Embryonic facial prominence (tissue), 1 donor: ENCODE measurements around the gene CTTNBP2NL.

ENCODE experiments used
- DNase-seq: peaks from one replicate; pipeline ENCODE4 v3.0.0-alpha.2; 2016; ENCODE audit errors: extremely low spot score

The CTTNBP2NL gene, protein sequence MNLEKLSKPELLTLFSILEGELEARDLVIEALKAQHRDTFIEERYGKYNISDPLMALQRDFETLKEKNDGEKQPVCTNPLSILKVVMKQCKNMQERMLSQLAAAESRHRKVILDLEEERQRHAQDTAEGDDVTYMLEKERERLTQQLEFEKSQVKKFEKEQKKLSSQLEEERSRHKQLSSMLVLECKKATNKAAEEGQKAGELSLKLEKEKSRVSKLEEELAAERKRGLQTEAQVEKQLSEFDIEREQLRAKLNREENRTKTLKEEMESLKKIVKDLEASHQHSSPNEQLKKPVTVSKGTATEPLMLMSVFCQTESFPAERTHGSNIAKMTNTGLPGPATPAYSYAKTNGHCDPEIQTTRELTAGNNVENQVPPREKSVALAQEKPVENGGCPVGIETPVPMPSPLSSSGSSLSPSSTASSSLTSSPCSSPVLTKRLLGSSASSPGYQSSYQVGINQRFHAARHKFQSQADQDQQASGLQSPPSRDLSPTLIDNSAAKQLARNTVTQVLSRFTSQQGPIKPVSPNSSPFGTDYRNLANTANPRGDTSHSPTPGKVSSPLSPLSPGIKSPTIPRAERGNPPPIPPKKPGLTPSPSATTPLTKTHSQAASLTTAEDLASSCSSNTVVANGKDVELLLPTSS

DNA sequence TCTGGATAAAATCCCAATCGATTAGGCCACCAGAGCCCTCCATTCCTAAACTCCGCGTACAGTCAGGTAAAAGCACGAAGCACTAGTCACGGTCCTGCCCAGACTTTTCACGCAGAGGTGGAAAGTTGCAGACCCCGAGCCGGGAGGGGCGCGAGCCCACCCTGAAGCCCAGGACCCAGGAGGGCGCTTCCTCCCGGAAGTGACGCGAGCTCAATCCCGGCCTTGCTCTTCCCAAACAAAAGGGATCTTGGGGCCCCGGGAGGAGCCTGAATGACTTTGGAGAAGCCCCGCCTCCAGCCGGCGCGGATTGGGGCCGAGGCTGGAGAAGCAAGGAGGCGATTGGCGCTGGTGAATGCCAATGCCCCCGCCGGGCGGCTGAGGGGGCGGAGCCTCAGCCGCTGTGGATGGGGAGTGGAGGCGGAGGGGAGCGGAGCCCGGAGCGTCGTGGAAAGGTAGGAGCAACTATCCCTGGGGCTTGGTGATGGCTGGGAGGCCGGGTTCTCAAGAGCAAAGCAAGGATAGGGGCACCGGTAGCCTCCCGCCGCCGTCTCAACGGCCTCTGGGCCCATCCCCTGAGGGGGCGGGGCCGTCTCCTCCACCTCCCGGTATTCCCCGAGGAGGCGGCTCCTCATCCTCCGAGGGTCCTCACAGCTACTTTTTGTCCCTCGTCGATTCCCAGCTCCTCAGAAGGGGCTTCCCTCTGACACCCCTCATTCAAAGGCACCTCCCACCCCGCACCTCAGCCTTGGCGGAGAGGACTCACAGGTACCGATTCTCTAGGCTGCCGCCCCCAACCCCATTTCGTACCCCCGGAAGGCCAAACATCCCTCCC, at the start of gene CTTNBP2NL:
Gene CTTNBP2NL, plus strand, starts transcription at position 394 of the 832 bp plus-strand sequence. CDS start 19,952 bp downstream, outside the sequence.
- peak; percentile 94 for DNase-seq

DNA sequence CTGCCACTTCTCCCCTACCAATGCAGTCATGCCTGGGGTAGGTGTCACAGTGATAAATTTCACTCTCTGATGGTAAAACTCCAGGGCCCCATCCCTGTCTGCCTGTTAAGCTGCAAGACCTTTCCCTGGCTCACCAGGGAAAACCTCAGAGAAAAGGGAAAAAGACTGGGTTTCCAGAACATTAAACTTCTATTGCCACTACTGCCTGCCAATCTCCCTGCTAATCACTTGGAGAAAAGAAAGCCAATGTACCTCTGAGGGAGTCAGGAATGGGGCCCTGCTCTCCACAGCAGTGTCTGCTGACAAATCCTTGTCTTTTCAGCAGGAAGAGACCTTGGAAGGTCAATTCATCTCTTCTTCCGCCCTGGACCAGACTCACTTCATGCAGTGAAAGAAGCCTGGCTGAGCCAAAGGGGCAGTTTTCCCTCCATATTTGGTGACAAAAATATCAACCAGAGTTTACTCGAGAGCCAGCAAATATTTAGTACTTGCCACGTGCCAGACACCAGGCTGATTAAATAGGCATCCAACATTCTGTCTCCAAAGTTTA, 49.1 kb upstream of the CTTNBP2NL start:
- no peak for DNase-seq

DNA sequence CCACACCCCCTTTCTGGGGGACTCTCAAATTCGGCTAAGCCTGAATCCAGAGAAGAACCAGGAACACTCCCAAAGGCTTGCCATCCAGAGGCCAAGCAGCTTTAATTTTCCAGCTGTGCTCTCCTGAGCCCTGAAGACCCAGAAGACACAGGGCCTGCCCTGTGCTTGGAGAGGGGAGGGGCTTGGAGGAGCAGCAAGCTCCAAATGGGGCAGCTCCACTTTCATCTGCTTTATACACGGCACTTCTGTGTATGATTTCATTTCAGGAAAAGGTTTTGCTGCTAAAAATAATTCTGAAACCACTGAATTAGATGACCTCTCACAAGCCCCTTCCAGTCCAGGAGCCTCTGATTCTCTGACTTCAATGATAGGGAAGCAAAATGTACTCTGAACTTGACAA, 39.2 kb upstream of the CTTNBP2NL start:
- no peak for DNase-seq

DNA sequence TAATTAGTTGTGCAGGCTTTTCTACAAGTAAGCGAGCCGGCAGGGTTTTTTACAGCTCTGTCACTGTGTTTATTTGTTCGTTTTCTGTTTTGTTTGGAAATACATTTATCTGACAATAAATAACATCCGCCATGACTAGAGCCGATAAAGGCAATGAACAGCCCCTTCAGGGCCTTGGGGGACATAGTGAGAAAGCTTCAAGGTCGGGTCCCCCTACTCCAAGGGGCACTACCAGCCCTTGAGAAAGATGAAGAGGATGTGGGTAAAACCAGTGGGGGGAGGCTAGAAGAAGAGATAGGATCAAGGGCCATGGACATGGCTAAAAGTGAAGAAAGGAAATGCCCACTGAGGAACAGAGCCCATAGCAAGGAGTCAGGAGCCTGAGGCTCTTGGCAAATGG, 38.5 kb upstream of the CTTNBP2NL start:
- no peak for DNase-seq

DNA sequence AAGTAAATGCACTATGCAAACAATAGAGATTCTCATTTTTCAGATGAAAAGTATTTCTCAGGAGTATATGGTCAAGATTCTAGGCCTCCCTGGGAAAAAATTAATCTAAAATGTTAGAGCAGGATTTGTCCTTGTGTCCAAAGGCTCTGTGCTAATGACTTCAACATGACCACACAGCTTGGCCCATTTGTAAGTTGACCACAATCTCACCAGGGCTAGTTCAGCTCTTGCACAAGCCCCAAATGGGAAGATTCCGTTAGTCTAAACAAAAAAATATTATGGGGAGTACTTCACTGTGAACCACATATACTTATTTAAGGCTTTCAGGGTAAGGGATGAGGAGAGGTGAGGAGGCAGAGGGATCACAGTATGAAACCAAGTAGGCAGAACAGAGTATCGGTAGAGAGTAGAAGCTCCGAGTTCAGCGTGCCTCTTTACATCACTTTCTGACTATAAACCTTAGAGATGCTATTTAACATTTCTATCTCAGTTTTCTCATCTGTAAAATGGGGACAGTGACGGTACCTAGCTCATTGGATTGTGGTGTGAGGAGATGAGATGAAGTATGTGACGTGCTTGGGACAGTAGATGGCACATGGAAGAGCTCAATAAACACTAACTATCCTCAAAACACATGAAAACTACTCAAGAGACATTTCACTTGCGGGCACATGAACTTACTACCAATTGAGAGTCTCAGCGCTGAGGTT, 37.8 kb upstream of the CTTNBP2NL start:
- DNase-seq, result no peak

DNA sequence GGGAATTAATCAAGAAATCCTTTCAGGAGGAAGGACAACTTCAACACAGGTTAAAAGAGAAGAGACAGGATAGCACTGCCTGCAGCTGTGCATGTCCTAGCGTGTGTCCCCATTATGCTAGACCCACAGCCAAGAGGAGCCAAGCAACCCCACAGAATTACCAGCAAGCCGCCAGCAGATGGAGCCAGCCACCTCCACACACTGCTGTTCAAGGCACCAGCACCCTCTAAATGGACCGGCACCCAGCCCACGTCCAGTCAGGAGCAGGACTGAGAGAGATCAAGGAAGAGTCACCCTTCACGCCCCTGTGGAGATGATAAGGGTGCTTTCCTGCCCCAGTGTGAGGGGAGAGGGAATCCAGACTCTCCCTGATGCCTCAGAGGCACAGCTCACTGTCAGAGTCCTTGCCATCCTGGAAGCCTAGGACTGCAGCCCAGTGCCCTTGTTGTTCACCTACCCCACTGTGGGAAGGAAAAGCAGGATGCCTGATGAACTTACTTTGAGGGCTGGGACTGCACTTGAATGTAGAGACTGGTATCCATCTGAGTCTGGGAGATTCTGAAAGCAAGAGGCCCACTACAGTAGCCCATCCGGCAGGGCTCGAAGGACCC, 37.1 kb upstream of the CTTNBP2NL start:
- DNase-seq, result no peak

DNA sequence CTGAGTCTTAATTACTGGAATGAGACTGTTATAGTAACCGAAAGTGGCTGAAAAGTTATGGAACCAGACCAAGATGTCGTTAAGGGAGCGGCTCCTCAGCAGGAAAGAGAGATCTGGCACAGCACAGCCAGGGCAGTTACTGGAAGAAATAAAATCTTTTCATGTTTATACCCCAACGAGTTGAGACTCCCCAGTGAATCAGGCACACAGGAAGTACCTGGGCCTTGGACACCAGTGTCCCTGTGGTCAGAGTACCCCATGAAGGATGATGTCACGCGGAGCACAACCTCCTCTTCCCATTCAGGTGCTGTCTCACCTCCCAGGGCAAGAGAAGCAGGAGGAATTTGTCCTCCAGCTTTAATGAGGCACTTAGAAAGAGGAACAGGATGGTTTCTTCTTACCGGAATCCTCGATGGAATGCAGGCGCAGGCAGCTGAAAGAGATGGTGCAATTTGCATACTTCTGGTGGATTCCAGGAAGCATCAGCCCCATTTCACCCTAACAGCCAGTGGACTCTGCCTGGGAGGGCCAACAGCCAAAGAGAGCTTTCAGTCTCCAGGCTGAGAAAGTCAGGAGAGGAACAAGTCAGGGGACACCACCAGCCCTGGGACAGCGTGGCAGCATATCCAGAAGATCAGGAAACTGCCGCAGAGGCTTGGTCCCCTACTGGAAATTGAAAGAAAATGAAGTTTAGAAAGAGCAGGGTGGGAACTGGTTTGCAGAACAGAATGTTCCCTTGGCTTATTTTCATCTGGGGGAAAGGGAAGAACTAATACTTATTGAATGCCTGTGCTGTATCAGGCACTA, 35.9 kb upstream of the CTTNBP2NL start:
- DNase-seq, result no peak

DNA sequence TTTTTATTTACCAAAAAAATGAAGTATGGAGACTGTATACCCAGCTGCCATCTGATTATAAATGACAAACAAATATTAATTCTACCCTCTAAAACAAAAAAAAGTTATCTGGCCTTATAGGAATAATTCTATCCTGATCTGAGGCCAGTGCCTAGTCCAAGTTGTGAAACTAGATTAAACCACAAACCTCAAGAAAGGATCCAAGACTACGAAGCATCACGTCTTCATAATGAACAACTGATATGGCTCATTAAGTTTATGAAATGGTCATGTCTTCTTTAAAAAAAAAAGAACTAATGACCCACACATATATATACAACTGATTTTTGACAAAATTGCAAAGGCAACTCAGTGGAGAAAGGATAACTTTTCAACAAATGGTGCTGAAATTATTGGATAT, 32.4 kb upstream of the CTTNBP2NL start:
- no peak for DNase-seq

DNA sequence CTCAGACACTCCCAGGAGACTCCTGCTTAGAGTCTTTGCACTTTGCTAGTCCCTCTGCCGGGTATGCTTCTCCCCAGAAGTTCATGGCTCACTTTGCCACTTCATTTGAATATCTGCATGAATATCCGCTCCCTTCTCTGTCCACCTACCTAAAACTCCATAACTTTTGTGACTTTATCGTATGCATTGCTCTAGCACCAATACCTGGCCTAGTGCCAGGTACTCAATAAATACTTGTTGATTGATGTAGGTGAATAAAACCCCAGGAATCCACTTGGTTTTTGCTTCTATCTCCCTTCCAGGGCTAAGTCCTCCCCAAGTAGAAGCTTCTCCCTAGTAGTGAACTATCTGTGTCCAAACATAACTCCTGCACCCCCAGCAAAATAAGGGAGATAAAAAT, 27.8 kb upstream of the CTTNBP2NL start:
- no peak for DNase-seq

DNA sequence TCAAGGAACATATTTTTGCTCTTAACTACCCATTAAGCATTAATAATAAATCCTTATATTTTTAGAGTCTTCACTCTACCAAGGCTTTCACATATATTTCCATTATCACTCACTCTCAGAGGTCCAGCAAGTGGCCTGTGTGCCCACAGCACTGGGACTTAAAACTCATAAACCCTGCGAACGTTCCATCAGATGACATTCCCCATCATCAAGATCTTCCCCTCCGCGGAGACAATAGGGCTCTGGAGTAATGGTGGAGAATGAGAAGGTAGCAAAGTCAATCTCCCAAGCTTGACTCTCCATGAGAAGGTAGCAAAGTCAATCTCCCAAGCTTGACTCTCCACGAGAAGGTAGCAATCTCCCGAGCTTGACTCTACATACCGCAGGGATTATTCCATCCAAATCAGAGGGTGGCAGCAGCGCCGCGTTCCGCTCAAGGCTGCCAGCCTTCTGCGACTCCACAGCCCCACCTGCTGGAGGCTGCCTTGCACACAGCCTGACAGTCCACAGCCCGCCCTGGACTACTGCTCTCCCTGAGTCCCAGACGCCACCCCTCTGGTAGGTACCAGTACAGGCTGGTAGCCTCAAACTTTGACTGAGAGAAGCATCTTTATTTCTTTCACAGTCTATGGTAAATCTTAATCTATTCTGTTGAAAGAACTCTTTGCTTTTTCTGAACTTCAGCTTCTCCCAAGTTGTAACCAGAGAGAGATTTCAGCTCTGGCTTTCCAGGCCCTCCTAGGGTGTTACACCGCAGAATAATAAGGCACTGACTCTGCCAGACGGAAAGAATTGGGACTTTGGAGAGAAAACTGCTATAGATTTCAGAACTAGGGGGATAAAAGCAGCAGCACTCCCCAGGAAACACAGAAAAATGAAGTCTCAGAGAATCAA, 26.4 kb upstream of the CTTNBP2NL start:
- peak; percentile 23 for DNase-seq

DNA sequence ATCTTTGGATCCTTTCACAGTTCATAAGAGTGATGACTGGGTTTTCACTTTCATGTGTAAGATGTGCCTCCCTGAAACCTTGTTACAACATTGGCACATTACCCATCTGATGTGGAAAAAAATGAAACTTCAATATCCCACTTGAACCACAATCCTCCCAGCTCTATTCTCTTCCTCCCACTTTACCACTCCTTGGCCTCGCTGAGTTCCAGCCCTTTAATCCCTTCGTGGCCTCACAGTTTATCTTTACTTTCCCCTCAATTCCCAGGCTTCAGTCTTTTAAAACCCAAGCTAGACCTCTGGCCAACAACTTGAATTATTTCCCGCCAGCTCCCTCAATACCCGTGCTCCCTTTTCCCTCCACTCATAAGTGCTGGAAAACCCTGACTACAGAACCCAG, 25.0 kb upstream of the CTTNBP2NL start:
- DNase-seq, result no peak

DNA sequence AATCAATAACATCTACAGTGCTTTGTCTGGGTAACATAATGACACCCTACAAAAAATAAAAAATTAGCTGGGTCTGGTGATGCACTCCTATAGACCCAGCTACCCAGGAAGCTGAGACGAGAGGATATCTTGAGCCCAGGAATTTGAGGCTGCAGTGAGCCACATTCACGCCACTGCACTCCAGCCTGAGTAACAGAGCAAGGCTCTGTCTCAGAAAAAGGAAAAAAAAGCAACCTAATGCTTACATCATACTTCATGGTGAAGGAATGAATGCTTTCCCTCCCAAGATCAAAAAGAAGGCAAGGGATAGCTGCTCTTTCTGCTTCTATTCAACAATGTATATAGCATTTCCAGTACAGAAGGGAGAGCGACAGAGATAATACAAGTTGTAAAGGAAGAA, 24.2 kb upstream of the CTTNBP2NL start:
- DNase-seq, result no peak

DNA sequence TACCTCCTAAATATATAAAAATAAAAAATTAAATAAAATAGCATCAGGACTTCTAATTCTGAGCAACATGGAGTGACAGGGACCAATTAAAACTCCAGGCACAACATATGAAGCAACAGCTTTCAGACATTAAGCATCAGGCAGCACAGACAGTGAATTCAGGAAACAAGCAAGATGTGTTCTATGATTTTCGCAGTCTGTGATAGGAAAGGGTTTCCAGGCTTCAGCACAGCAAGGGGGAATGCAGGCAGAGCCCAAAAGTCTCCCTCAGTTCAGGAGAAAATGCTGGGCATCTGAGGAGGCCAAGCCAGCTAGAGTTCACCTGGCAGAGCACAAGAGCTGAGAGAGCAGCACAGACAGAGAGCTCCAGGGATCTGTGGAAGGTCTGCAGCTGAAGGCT, 22.2 kb upstream of the CTTNBP2NL start:
- no peak for DNase-seq

DNA sequence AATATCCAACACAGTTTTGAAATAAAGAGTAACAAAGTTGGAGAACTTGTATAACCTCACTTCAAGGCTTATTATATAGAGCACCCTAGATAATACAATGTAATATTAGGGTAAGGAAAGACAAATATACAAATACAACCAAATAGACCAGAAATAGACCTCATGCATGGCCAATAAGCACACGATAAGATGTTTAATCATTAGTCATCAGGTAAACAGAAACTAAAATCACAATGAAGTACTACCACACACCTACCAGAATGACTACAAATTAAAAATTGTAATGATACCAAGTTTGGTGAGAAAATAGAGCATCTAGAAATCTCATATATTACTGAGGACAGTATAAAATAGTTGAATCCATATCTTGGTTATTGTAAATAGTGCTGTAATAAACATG, 20.3 kb upstream of the CTTNBP2NL start:
- no peak for DNase-seq

DNA sequence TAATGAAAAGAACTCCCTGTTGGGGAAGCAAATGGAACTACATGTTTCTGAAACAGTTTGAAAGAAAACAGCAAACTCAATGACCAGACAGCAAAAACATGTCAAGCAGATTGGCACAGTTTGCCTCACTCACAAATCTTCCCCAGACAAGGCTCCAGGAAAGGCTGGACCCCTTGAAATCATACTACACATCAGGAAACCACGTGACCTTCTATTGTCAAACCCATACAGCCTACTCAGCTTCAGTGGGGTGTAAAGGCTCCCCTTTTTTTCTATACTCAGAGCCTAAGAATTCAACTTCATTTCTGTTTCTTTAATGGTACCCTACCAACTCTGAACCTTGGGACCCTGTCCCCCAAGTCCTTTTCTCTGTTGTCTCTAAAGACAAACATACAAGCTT, 15.7 kb upstream of the CTTNBP2NL start:
- no peak for DNase-seq

DNA sequence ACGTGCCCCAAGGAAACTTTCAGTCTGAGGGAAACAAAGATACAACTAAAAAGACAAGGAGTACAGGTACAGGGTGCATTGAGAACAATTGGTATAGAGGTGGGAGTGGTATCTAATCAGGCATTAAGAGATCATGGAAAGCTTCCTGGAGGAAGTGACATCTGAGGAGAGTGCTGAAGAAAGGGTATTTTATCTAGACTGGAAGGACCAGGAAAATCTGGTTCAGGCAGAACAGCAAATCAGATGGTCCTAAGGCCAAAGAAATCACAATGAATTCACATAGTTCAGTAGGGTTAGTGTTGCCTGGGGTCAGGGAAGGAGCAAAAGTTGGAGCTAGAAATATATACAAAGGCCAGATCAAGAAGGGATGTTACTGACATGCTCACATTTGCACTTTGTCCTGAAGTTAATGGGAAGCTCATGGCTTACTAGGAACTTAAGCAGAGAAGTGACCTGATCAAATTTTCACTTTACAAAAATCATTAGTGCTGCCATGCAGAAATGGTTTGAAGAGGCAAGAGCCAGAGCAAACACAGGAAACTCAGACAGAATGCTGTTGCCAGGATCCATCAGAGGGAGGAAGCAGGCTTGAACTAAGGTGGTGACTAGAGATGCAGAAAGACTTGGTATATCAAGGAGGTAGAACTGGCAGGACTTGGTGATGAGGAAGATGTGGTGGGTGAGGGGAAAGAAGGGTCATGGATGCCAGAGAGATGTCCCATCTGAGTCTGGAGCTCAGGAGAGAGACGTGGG, 14.5 kb upstream of the CTTNBP2NL start:
- DNase-seq, result no peak

DNA sequence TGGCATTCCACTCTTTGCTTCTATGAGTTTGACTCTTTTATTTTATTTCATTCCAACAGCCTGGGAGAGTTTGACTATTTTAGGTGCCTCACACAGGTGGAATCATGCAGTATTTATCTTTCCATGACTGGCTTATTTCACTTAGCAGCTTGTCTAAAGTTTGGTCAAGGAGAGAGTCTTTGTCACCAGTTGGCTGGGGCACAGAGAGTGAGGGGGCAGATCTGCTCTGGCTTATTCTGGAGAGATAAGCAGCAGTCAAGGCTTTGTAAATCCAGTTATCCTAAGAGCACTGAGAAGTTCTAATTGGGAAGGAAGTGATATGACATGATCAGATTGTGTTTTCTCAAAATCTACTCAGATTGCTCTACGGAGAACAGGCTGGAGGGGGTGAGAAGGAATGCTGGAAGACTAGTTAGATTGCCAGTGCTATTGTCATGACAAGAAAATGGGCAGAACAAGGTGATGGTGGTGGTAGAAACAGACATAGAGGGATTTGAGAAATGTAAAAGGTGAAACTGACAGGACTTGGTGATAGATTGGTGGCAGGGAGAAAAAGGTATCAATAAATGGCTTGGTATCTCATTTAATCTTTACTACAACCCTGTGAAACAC, 12.1 kb upstream of the CTTNBP2NL start:
- no peak for DNase-seq
